ENCODE data around the gene SLC38A3.
"Not testable (repeated sequence)": the region's sequence is repeated elsewhere in the genome, so short reads cannot be mapped to it uniquely, and the experiment has no call there.

Gene SLC38A3

DNA sequence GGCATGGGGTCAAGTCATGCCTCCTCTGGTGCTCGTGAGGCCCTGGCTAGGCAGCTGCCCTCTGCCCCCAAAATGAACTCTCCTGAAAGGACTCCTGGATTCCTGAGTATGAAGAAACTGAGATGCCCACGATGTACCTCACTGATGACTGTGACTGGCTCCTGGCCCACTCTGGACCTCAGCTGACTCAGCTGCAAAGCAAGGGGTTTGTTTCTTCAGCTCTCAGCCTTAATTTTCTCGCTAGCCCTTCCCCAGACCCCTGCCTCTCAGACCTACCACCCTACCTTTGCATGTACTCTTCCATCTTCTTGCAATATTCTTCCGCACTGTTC lies 25.7 kb downstream of the SLC38A3 start:
- no peak for DNase-seq (ENCODE audit: low read depth, low spot score)

DNA sequence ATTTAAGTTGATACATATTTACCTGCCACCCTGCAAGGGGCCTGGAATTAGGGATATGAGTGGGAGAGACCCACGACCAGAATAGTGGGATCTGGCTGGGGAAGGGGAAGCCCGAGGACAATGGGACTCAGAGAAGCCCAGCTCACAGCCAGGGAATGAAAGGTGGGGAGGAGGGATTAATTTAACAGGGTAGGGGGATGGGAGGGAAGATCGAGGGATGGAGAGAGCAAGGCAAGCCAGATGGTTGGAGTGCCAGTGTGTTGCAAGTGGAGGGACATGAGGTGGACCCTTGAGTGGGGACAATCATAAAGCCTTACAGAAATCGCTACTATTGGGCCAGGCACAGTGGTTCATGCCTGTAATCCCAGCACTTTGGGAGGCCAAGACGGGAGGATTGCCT lies 26.5 kb downstream of the SLC38A3 start:
- DNase-seq (ENCODE audit: low read depth, low spot score) = no peak

DNA sequence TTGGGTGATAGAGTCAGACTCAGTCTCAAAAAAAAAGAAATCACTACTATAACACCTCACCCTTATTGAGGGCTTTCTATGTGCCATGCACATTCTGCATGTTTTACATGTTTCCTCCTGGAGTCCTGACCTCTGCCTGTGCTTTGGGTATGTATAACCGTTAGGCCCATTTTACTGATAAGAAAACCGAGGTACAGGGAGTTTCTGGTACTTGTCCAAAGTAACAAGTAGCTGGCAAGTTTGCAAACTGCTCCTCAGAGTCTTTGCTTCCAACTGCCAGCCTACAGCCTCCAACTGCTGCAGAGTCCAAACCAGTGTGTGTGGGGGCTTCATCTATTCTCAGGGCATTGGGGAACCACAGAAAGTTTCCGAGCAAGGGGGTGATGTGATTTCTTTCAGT lies 27.2 kb downstream of the SLC38A3 start:
- DNase-seq (ENCODE audit: low read depth, low spot score) = no peak

DNA sequence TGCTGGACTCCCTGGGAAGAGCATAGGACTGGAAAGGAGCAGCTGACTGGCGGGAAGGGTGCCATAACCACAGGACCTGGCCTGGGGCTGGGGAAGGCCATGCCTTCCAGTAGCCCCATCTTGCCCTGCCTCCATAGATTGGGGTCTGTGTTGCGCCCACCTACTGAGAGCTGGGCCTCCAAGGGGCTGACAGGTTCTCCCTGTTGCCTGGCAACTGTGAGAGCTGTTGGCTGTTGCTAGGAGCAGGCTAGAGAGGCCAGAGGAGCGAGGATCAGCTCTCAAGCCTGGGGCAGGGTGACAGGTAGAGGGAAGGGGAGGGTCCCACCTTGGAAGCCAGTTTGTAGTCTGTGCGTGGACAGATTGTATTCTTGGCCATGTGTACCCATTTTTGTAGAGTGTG lies 28.1 kb downstream of the SLC38A3 start:
- DNase-seq (ENCODE audit: low read depth, low spot score) = no peak

DNA sequence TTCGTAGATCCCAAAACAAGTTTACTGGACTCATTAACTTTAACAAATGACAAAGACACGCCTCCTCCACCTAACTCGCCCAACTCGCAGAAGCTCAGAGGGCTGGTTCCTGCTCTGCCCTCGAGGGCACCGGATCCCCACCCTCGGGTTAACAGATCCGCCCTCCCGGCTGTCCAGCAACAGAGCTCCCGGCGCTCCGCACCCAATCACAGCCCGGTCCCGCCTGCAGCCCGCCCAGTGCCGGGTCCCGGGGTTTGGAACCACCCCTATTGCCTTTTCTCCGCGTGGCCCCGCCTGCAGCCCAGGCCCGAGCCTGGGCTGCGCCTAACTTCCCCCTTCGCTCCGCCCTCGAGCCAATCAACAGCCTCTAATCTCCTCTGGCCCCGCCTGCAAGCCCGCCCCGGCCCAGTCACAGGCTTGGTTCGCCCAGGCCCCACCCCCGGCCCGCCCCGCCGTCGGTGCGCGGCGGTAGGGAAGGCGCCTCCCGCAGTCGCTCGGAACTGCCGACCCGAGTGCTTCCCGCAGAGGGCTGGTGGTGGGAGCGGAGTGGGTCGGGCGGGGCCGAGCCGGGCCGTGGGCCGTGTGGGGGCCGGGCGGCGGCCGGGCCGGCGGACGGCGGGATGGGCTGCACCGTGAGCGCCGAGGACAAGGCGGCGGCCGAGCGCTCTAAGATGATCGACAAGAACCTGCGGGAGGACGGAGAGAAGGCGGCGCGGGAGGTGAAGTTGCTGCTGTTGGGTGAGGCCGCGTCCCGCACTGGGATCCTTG lies 30.8 kb downstream of the SLC38A3 start, which contains the start of gene GNAI2:
GNAI2 (plus strand) TSS at position 489 of the 768 bp plus-strand sequence; CDS start at position 621, 132 bp downstream.
- DNase-seq (ENCODE audit: low read depth, low spot score) = peak; percentile 89

DNA sequence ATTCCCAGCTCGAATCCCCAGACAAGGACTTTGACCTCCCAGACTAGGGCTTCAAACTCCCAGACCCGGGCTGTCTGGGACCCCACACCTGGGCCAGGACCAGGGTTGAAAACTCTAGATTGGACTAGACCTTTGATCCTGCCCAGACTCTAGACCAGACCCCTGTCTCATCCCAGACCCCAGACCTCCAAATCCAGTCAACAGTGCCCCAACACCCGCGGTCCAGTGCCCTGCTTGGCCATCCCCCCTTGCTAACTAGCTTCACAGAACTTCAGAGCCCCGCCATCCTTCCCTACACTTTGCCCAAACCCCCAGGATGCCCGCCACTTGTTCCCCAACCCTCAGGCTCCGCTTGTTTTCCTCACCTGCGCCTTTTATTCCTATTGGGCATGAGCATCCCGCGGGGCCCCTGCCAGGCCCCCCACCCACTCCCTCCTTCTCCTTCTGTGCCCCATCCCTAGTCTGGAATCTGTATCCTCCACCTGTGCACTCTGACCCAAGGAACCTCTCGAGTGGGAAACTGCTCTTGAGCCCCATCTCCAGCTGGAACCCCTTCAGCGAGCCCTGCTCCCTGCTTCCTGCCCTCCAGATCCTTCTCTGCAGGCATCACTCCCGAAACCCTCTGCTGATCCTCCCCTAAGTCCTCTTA lies 31.5 kb downstream of the SLC38A3 start:
- DNase-seq (ENCODE audit: low read depth, low spot score) = no peak

DNA sequence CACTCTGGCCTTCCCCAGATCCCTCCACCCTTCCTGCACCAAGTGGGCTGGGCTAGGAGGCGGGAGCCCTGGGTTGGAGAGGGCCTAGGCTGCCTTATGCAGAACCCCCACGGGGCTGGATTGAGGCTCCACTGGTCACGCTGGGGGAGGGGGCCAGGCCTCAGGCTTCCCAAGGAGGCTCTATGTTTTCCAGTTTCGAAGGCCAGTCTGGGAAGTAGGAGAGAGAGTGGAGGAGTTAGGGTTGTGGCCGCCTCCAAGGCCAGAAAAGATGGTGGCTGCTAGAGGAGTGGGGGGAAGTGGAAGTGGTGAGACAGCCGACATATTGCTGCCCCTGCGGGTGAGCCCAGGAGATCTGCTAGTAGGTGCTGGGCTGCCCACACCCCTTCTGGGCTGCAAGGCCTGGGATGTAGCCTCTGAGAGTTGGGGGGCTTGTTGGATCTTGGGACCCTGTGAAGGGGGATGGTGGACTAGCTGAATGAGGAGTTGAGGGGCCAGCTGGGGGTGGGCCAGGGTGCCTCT lies 32.1 kb downstream of the SLC38A3 start:
- no peak for DNase-seq (ENCODE audit: low read depth, low spot score)

DNA sequence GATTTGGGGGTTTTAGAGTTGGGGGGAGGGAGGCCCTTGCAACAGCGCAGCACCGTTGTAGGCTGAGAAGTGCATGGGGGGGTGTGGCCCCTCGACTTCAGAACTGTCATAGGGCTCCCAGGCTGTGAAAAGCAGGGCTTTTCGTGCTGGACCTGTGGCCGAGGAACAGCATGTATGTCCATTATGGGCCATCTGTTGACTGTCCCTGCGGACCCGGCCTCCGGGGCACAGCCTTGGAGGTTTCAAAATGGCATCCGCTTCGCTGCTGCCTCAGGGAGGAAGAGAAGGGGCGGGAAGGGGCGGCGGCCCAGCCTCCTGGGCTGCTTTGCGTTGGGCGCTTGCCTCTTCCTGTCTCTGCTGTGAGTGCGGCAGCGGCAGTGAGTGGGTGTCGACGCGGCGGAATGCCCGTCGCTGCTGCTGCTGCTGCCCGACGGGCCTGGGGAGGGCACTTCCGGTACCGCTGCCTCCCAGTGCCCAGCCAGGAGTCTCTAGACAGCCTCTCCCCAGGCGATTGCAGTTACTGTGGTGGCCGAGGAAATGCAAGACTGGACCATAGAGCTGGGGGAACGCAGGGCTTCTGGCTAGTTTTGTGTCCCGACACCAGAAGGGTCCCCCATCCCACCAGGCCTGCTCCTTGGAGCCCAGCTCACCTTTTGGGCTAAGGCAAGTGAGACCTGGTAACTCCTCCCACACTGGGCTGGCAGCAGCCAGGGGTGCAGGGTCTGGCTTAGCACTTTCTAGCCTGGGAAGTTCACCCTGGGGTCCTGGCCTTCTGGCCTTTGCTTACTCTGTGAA lies 32.9 kb downstream of the SLC38A3 start:
- no peak for DNase-seq (ENCODE audit: low read depth, low spot score)

DNA sequence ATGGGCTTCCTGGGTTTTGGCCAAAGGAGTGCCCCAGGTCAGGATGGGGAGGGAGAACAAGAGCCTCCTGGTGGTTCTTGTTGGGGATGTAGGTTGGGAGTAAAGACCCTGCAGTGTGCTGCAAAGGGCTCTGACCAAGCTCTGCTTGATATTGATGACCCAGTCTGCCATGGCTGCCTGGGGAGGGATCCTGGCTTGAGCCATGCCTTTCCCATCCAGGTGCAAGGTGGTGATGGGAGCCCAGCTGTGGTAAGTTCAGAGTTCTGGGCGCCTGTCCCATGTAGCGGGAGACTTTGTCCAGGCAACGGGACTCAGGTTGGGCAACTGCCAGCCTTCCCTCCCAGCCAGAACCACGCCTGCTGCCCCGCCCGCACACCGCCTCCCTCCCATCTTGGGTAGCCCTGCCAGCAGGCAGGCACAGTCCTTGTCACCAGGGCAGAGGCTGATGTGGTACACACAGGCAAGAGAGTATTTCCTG lies 33.5 kb downstream of the SLC38A3 start:
- DNase-seq (ENCODE audit: low read depth, low spot score) = no peak

DNA sequence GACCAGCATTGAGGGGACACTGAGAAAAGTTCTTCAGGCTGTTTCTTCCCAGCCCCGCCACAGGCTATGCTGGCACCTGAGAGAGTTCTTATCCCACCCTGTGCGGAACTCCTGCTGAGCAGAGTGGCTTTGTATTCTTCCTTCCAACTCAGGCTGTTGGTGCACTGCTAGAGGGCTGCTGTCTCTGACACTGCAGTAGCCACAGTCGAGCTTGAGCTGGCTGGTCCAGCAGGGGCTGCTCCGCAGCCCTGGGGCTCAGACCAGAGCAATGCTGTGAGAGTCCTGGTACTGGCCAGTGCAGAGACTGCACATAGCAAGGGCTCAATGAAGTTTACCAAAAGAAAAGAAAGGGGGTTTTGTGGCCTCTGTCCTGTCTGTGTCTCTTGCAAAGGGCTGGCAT lies 34.6 kb downstream of the SLC38A3 start:
- DNase-seq (ENCODE audit: low read depth, low spot score) = no peak

DNA sequence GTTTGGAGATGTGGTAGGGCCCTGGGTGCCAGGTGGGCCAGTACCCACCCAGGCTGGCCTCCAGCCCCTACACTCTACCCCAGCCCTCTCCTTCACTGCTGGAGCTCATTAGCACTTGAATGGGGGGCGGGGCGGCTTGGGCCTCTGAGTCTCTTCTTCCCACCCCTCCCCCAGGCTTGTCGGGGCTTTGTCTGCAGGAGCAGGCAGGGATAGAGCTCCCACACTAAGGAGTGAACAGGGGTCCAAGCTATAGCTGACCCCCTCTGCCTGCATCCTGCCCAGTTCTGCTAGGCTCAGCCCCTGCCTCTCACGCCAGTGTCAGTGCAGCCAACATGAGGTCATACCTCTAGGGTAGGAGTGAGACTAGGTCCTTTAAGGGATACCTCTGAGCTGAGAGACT lies 36.1 kb downstream of the SLC38A3 start:
- DNase-seq (ENCODE audit: low read depth, low spot score) = no peak

DNA sequence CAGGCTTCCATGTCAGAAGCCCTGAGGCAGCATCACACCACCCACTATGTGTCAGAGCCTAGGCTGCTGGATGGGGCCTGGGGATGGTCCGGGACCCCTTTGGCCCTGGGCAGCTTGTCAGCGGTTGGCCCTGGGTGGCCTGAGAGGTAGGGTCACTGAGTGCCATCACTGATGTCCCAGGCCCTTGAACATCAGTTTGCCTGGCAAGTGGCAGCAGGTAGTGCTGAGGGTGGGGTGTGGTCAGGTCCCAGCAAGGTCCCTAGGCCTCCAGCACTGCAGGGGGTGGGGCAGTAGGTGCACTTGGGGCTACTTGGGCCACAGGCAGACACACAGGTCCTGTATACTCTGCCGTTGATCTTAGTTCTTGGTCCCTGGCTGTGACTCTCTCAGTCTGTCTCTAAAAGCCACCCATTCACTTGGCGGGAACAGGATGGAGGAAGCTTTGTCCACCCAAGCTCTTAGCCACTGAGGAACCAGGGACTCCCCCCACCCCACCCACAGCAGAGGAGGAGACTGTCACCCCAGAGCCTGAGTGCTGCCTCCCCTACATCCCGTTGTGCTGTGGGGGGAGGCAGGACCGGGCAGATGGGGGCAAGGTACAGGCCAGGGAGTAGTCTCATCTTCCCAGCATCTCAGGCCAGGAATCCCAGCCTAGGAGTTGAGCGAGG lies 36.8 kb downstream of the SLC38A3 start:
- no peak for DNase-seq (ENCODE audit: low read depth, low spot score)

DNA sequence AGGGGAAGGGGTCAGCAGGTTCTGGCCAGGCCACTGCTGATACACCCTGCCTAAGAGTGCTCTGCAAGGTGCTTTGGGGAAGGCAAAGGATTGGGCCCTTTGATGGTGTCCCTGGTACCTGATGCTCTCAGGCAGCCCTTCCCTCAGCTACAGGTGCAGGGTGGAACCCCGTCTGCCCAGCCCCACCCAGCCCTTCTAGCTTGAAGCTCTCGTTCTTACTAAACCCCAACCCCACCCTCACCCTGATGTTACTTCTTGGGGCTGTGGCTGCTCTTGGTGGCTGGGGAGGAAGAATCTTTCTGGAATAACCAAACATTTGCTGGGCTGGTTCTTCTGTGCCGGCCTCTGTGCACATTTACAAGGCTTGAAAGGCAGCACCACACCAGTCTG lies 37.3 kb downstream of the SLC38A3 start:
- DNase-seq (ENCODE audit: low read depth, low spot score) = no peak

DNA sequence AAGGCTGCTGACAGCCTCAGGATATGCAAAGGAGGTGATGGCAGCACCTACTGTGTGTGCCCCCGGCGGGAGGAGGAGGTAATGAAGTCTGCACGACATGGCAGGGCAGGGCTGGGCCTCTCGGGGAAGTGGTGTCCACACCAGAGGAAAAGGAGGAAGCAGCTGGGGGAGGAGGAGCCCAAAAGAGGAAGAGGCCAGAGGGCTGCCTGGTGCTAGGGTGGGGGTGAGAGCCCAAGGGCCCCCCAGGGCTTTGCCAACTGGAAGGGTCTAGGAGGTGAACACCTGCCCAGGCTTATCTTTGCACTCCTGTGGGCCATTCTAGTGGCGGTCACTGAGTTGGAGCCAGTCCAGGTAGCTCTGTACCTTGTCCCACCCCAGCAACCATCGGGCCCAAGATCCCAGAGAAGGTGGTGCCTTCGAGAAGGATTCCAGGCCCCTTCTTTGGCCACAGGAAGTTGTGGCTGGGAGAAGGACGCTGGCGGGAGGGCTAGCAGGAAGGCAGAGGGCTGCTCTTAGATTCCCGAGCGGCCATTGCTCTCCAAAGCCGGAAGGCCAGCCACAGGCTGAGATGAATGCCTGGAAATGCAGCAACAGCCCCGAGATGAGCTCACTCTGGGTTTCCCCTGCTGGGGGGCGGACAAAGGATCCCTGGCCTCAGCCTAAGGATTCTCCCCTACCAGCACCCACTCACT lies 37.9 kb downstream of the SLC38A3 start:
- DNase-seq (ENCODE audit: low read depth, low spot score) = no peak

DNA sequence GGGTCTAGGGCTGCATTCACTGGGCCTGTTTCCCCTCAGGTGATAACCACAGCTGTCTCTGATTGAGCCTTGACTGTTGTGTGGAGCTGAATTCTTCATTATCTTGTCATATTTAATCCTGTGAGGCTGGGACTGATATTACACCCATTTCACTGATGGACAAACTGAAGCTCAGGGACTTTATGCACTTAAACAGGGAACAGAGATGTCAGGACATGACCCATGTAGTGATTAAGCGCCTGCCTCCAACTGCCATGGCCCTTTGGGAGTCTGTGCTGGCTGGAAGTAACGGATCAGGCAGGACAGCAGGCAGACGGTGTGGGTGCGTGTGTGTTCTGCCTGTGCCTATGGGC lies 38.4 kb downstream of the SLC38A3 start:
- DNase-seq (ENCODE audit: low read depth, low spot score) = no peak

DNA sequence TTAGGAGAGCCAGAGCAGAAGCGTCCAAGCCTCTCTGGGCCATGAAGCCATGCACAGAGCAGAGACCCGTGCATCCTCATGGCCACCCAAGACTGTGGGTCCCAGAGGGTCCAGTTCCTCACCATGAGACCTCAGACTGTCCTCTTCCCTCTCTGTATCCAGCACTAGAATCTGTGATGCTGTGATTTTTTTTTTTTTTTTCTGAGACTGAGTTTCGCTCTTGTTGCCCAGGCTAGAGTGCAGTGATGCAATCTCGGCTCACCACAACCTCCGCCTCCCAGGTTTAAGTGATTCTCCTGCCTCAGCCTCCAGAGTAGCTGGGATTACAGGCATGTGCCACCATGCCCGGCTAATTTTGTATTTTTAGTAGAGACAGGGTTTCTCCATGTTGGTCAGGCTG lies 39.7 kb downstream of the SLC38A3 start:
- not testable (repeated sequence) for DNase-seq (ENCODE audit: low read depth, low spot score)

DNA sequence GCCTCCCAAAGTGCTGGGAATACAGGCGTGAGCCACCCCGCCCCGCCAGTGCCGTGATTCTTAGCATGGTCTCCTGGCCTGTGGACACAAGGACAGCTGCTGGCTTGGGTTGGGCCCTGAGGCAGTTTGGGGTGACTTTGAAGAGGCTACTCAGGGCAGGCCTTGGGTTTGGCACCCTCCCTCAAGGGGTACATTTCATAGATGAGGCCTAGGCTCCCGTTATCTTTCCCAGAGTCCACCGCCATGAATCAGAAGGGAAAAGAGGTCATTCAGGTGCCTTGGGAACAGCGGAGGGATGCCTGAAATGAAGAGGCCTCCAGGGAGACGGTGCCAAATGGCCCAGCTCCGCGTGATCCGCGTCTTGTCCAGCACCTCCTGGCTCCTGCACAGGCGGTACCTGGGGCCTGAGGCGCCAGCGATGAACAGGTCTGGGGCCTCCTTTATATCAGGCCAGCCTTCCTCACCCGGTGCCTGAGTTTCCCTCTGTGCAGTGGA lies 40.2 kb downstream of the SLC38A3 start:
- DNase-seq (ENCODE audit: low read depth, low spot score) = no peak

DNA sequence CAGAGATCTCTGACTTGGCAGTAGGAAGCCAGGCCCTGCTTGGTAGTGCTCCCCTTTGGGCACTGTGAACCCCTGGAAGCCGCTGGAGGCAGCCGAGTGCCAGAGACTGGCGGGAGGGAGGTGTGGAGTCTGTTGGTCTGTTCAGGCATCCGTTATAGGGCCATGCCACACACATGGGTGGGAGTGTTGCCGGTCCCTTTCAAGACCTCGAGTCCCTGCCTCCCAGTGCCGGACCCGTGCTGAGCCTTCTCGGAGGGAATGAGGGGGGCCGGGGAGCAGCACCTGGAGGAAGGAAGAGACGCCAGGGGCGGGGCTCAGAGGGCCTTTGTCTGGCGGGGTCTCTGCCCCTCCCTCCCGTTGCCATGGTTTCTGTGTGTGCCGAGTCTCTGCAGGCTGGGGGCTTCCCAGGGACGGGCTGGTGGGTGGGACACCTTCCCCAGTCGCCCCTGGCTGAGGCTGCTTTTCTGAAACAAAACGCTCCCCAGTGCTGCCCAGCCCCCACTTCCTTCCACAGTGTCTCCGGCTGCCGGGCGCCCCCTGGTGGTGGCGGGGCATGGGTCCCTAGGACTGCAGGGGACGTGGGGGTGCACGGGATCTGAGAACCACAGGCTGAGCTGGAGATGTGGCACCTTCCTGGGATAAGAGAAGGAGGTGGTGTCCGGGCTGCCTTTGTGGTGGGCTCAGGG lies 40.9 kb downstream of the SLC38A3 start:
- DNase-seq (ENCODE audit: low read depth, low spot score) = no peak

DNA sequence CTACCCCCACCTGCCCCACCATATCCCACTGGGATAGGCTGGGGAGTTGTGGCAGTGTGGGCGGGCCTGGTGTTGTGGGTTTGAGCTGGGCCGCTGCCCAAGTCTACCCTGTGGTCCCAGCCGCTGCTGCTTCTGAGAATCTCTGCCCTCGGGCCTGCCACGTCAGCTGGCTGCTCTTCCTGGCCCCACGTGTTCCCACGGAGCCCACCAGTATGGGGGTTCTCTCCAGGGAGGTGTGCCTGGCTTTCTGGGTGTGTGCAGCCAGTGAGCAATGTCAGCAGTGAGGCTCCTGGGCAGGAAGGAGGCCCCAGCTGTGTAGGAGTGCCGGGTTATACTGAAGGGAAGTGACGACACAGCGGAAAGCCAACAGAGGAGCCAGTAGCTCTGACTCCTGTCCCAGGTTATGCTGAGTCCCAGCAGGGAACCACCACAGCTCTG lies 41.5 kb downstream of the SLC38A3 start:
- DNase-seq (ENCODE audit: low read depth, low spot score) = no peak

DNA sequence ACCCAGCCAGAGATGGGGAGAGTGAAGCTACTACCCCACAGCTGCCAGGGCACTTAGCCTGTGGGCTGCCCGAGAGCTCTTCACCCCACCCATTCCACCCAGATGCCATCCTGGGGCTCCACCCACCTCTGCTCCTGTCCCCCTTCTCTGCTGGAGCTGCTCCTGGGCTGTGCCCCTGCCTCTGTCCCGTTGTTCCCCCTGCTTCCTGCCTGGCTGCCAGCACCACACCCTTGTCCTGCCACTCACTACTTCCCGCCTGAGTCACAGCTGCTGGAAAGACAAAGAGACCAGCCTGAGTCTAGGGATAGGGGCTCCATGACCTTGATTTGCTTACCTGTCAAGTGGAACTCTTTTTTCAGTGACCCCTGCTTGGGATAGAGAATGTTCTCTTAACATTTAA lies 43.3 kb downstream of the SLC38A3 start:
- no peak for DNase-seq (ENCODE audit: low read depth, low spot score)

Measured in iPS DF 19.7 (cell line).